ENCODE data around the gene CACNB1.
A peak's percentile ranks its signal among the peaks of the same experiment; 100 is the strongest.

Gene CACNB1

GRCh38 chr17:39153599-39154051 lies 43.8 kb downstream of the CACNB1 start (continued):
- TF ChIP-seq ZNF280D (tag by site-specific recombination; IDR thresholded peaks at IDR 0.05) (0 out of 2 replicates have a peak, but pooled peaks have one; percentile 7), ZNF311 (tag by site-specific recombination; IDR thresholded peaks at IDR 0.05; ENCODE audit: borderline replicate concordance) (no peak), SP3 (tag by site-specific recombination; IDR thresholded peaks at IDR 0.05) (peak; percentile 19; the same call in 1 of the 2 replicates), HIC1 (tag by site-specific recombination; IDR thresholded peaks at IDR 0.05) (no peak), ZNF184 (tag by site-specific recombination; IDR thresholded peaks at IDR 0.05) (peak; percentile 74; the same call in 1 of the 2 replicates), ZNF843 (tag by site-specific recombination; IDR thresholded peaks at IDR 0.05) (no peak), ZNF560 (tag by site-specific recombination; IDR thresholded peaks at IDR 0.05; ENCODE audit: borderline replicate concordance) (no peak), ZNF350 (tag by site-specific recombination; IDR thresholded peaks at IDR 0.05) (no peak), ZNF501 (tag by site-specific recombination; IDR thresholded peaks at IDR 0.05) (no peak), KLF8 (tag by site-specific recombination; IDR thresholded peaks at IDR 0.05) (no peak; the same call in 1 of the 2 replicates), ZSCAN30 (tag by site-specific recombination; IDR thresholded peaks at IDR 0.05) (peak; percentile 92), ZNF768 (tag by site-specific recombination; IDR thresholded peaks at IDR 0.05) (0 out of 2 replicates have a peak, but pooled peaks have one; percentile 35), YY1 (tag by site-specific recombination; IDR thresholded peaks at IDR 0.05) (peak; percentile 58; the same call in 1 of the 2 replicates), ZBTB44 (tag by site-specific recombination; IDR thresholded peaks at IDR 0.05) (0 out of 2 replicates have a peak, but pooled peaks have one; percentile 60), KLF17 (tag by site-specific recombination; IDR thresholded peaks at IDR 0.05) (peak; percentile 66; the same call in 1 of the 2 replicates), ZNF155 (tag by site-specific recombination; IDR thresholded peaks at IDR 0.05) (no peak), ZNF596 (tag by site-specific recombination; IDR thresholded peaks at IDR 0.05) (0 out of 2 replicates have a peak, but pooled peaks have one; percentile 16), ELK4 (IDR thresholded peaks at IDR 0.05; ENCODE audit: borderline replicate concordance, low read depth, low read length) (no peak), ZNF777 (tag by site-specific recombination; IDR thresholded peaks at IDR 0.05; ENCODE audit: borderline replicate concordance) (no peak), ZNF433 (tag by site-specific recombination; IDR thresholded peaks at IDR 0.05; ENCODE audit: low read depth) (no peak), SCRT2 (tag by site-specific recombination; IDR thresholded peaks at IDR 0.05) (no peak), ZNF423 (tag by site-specific recombination; IDR thresholded peaks at IDR 0.05) (no peak), ZNF132 (tag by site-specific recombination; IDR thresholded peaks at IDR 0.05; ENCODE audit: borderline replicate concordance) (no peak), ZNF692 (tag by site-specific recombination; IDR thresholded peaks at IDR 0.05) (no peak; the same call in none of the 2 replicates), IKZF3 (tag by site-specific recombination; IDR thresholded peaks at IDR 0.05) (peak; percentile 89), ZNF639 (tag by site-specific recombination; IDR thresholded peaks at IDR 0.05) (peak; percentile 12; the same call in 1 of the 2 replicates), ZNF791 (tag by site-specific recombination; IDR thresholded peaks at IDR 0.05) (no peak)

All from HEK293 (cell line).